Gastroesophageal sphincter (tissue), 3 donors: ENCODE data around the gene IKZF2.

Experiments used
- CTCF ChIP-seq, 4 experiments: fragments of 200-600 bp in 2 of 4; fragments of 450-650 bp in 2 of 4; sonication (generic) in 1 of 4; IDR thresholded peaks; one replicate each; pipeline ENCODE4 v1.5.1; 2017 to 2019; ENCODE audit warnings: antibody characterized with exemption in 4 of 4, mild to moderate bottlenecking in 2 of 4, moderate library complexity in 2 of 4
- POLR2AphosphoS5 ChIP-seq: sonication (generic); formaldehyde crosslinking; IDR thresholded peaks from one replicate; pipeline ENCODE4 v1.6.1; 2017; ENCODE audit warnings: antibody characterized with exemption

- TF ChIP-seq CTCF (IDR thresholded peaks at IDR 0.05): no peak
- TF ChIP-seq POLR2AphosphoS5: no peak
Observed at GRCh38 chr2:213199871-213200270, 48.5 kb upstream of the IKZF2 start.
